Fibroblast of lung (primary cell): ENCODE measurements around the gene NUP85. TPM values are rescaled to one million over a fixed set of nuclear protein-coding genes. Genes with fewer than 3 reads are reported as not detected.

Source experiments
- DNase-seq, 2 donors: peaks; one replicate each; pipeline versions ENCODE4 v3.0.0 to v3.0.0-alpha.2; 2010; ENCODE audit warnings: low read depth in 2 of 2
- H2AFZ ChIP-seq: 2 replicates; pipeline ENCODE4 v1.5.1; 2012; ENCODE audit warnings: low read length, control low read depth, inconsistent platforms
- H3K27ac ChIP-seq: 2 replicates; pipeline ENCODE4 v1.5.1; 2011; ENCODE audit warnings: low read length, control low read depth; ENCODE audit not compliant: insufficient read depth
- H3K27me3 ChIP-seq: 2 replicates; pipeline ENCODE4 v1.5.1; 2011; ENCODE audit warnings: mild to moderate bottlenecking, low read length; ENCODE audit not compliant: control insufficient read depth, insufficient read depth
- H3K36me3 ChIP-seq: 2 replicates; pipeline ENCODE4 v1.5.1; 2011; ENCODE audit warnings: low read length; ENCODE audit not compliant: control insufficient read depth, insufficient read depth
- H3K4me1 ChIP-seq: 2 replicates; pipeline ENCODE4 v1.5.1; 2011; ENCODE audit warnings: low read length; ENCODE audit not compliant: control insufficient read depth, insufficient read depth; ENCODE audit errors: extremely low read depth
- H3K4me2 ChIP-seq: 2 replicates; pipeline ENCODE4 v1.5.1; 2011; ENCODE audit warnings: low read length, control low read depth; ENCODE audit not compliant: insufficient read depth; ENCODE audit errors: extremely low read depth
- H3K4me3 ChIP-seq, 4 experiments: fragments of 200-600 bp in 1 of 4; sonication (generic) in 1 of 4; replicated peaks in 1 of 4; 2 replicates each; pipeline ENCODE4 v1.5.1; 2011 to 2016; ENCODE audit warnings: low read length in 4 of 4, low read depth in 3 of 4, mild to moderate bottlenecking in 3 of 4, control low read depth in 2 of 4, inconsistent platforms in 1 of 4, mixed read lengths in 1 of 4; ENCODE audit not compliant: insufficient read depth in 1 of 4; ENCODE audit errors: control extremely low read depth in 1 of 4
- H3K79me2 ChIP-seq: 2 replicates; pipeline ENCODE4 v1.5.1; 2012; ENCODE audit warnings: mild to moderate bottlenecking, low read length, inconsistent platforms; ENCODE audit not compliant: control insufficient read depth, insufficient read depth
- H3K9ac ChIP-seq: 2 replicates; pipeline ENCODE4 v1.5.1; 2011; ENCODE audit warnings: mild to moderate bottlenecking, low read length, control low read depth; ENCODE audit not compliant: insufficient read depth
- H3K9me3 ChIP-seq: 2 replicates; pipeline ENCODE4 v1.5.1; 2012; ENCODE audit warnings: low read depth, low read length; ENCODE audit not compliant: control insufficient read depth, insufficient read depth
- H4K20me1 ChIP-seq: 2 replicates; pipeline ENCODE4 v1.5.1; 2011; ENCODE audit warnings: low read length; ENCODE audit not compliant: control insufficient read depth, insufficient read depth; ENCODE audit errors: extremely low read depth
- CTCF ChIP-seq, 2 donors: IDR thresholded peaks in 1 of 2; conservative IDR thresholded peaks in 1 of 2; 1 replicate in 1 of 2; 2 replicates in 1 of 2; pipeline ENCODE4 v1.5.1; 2011 to 2012; ENCODE audit warnings: low read length in 2 of 2, control low read depth in 1 of 2, inconsistent platforms in 1 of 2, low read depth in 1 of 2, mild to moderate bottlenecking in 1 of 2
- EZH2 ChIP-seq: IDR thresholded peaks from 2 replicates; pipeline ENCODE4 v1.5.1; 2012; ENCODE audit warnings: low read length, control low read depth, mild to moderate bottlenecking; ENCODE audit errors: missing control alignments
- polyA plus RNA-seq, 2 donors: library from polyadenylated mRNA; depleted of rRNA in 1 of 2; stranded (reverse) in 1 of 2; unstranded in 1 of 2; fragments of >200 nt; gene quantifications; 2 replicates each; pipeline ENCODE4 v1.2.1, GENCODE V29; 2011 to 2012; ENCODE audit warnings: missing spikeins in 1 of 2
- total RNA-seq: library from RNA; depleted of rRNA; stranded (reverse); fragments of >200 nt; gene quantifications from 2 replicates; pipeline ENCODE4 v1.2.1, GENCODE V29; 2014

NUP85 gene
- total and polyA plus RNA-seq, 2 donors (not counting 1 experiment from before 2014, with no cell fraction given), result 18.5 to 29.6 TPM

- Histone ChIP-seq H3K27me3 (no peaks in the 10 kb centered on the region), H2AFZ (no peak overlapping the region), H3K79me2 (no peaks in the 10 kb centered on the region), H3K4me2 (no peak overlapping the region), H3K9me3 (no peaks in the 10 kb centered on the region), H4K20me1 (no peaks in the 10 kb centered on the region), H3K36me3 (peaks cover 9% of the 10 kb centered on the region), H3K9ac (no peak overlapping the region), H3K4me3 (no peak overlapping the region), H3K27ac (no peak overlapping the region), H3K4me1 (no peaks in the 10 kb centered on the region)
- no peak for DNase-seq
- no peak for TF ChIP-seq CTCF (conservative IDR thresholded peaks at IDR 0.05 in 1 of 2, IDR thresholded peaks at IDR 0.05 in 1 of 2; ENCODE audit: low read depth in 1 of 2, low read length in 2 of 2)
- no peak for TF ChIP-seq EZH2
Measured at GRCh38 chr17:75218131-75218530, 12.7 kb downstream of the NUP85 start.

- Histone ChIP-seq H3K9me3 (no peaks in the 10 kb centered on the region), H2AFZ (no peak overlapping the region), H4K20me1 (no peaks in the 10 kb centered on the region), H3K4me3 (no peak overlapping the region), H3K27ac (no peak overlapping the region), H3K9ac (no peak overlapping the region), H3K4me1 (no peaks in the 10 kb centered on the region), H3K27me3 (no peaks in the 10 kb centered on the region), H3K79me2 (no peaks in the 10 kb centered on the region), H3K4me2 (no peak overlapping the region), H3K36me3 (peaks cover 8% of the 10 kb centered on the region)
- TF ChIP-seq CTCF (conservative IDR thresholded peaks at IDR 0.05 in 1 of 2, IDR thresholded peaks at IDR 0.05 in 1 of 2; ENCODE audit: low read depth in 1 of 2, low read length in 2 of 2) (no peak), EZH2 (no peak)
- DNase-seq, result no peak
Measured at GRCh38 chr17:75219815-75220214, 14.3 kb downstream of the NUP85 start.

GRCh38 chr17:75225016-75225415 is 19.5 kb downstream of the NUP85 start:
- no peaks in the 10 kb centered on the region for H3K4me1 ChIP-seq
- no peaks in the 10 kb centered on the region for H4K20me1 ChIP-seq
- no peak overlapping the region for H3K4me3 ChIP-seq
- peaks cover 18% of the 10 kb centered on the region for H3K36me3 ChIP-seq
- no peak for DNase-seq
- no peaks in the 10 kb centered on the region for H3K27me3 ChIP-seq
- no peak overlapping the region for H2AFZ ChIP-seq
- H3K27ac ChIP-seq, result no peak overlapping the region
- no peaks in the 10 kb centered on the region for H3K9me3 ChIP-seq
- no peak overlapping the region for H3K9ac ChIP-seq
- H3K79me2 ChIP-seq, result no peaks in the 10 kb centered on the region
- no peak overlapping the region for H3K4me2 ChIP-seq
- no peak for TF ChIP-seq EZH2
- no peak for TF ChIP-seq CTCF (conservative IDR thresholded peaks at IDR 0.05 in 1 of 2, IDR thresholded peaks at IDR 0.05 in 1 of 2; ENCODE audit: low read depth in 1 of 2, low read length in 2 of 2)
